Left lung (tissue), 10 donors: ENCODE measurements around the gene CD163. TPM values are rescaled to one million over a fixed set of nuclear protein-coding genes. Genes with fewer than 3 reads are reported as not detected.
A peak's percentile ranks its signal among the peaks of the same experiment; 100 is the strongest.

Source experiments
- ATAC-seq: fragments of 200-7000 bp; cut with Tn5 transposase; one replicate; pipeline ENCODE4 v1.9.1; 2020; ENCODE audit warnings: moderate library complexity
- DNase-seq, 4 donors: peaks; one replicate each; pipeline ENCODE4 v3.0.0-alpha.2; 2013 to 2020
- H3K27ac ChIP-seq, 2 donors: fragments of 200-600 bp; sonication (generic) in 1 of 2; one replicate each; pipeline versions ENCODE4 v1.5.0 to v1.8.0; 2020 to 2021
- H3K27me3 ChIP-seq, 2 donors: fragments of 200-600 bp; sonication (generic) in 1 of 2; one replicate each; pipeline versions ENCODE4 v1.5.0 to v1.8.0; 2020 to 2021
- H3K36me3 ChIP-seq, 2 donors: fragments of 200-600 bp; sonication (generic) in 1 of 2; one replicate each; pipeline versions ENCODE4 v1.5.0 to v1.8.0; 2020 to 2021
- H3K4me1 ChIP-seq, 2 donors: fragments of 200-600 bp; one replicate each; pipeline ENCODE4 v1.8.0; 2021
- H3K4me3 ChIP-seq, 2 donors: fragments of 200-600 bp; sonication (generic) in 1 of 2; one replicate each; pipeline versions ENCODE4 v1.5.0 to v1.8.0; 2020 to 2021; ENCODE audit warnings: mild to moderate bottlenecking in 1 of 2
- H3K9me3 ChIP-seq, 2 donors: fragments of 200-600 bp; sonication (generic) in 1 of 2; one replicate each; pipeline versions ENCODE4 v1.5.0 to v1.8.0; 2020 to 2021
- intact Hi-C, 2 donors: fragments of 100-400 bp; cut with DNase I; formaldehyde crosslinking; loops; one replicate each; pipeline versions ENCODE4 v1.11.2 to v1.14.2; 2022
- polyA plus RNA-seq, 6 donors: library from polyadenylated mRNA; unstranded; fragments of 120-200 nt; gene quantifications; one replicate each; pipeline ENCODE4 v1.2.1, GENCODE V29; 2013; ENCODE audit not compliant: insufficient read length in 6 of 6
- total RNA-seq, 2 donors: library from RNA; stranded (reverse); fragmentation: NEBNext Ultra II Directional; extraction: Animal tissue kit (Norgen Biotek cat#: 25700); gene quantifications; one replicate each; pipeline ENCODE4 v1.2.1, GENCODE V29; 2021
- TF ChIP-seq, protein P1 (sequence below), 2 donors: fragments of 200-600 bp; sonication (generic) in 1 of 2; IDR thresholded peaks; one replicate each; pipeline versions ENCODE4 v1.5.0 to v1.8.0; 2021; ENCODE audit warnings: antibody characterized with exemption in 2 of 2
- donor health status: DM: no; HTN: yes; CAD: no.
- donor health status: DM: no; HTN: no; CAD: no.

The CD163 gene
- total and polyA plus RNA-seq, 8 donors = 14.1 to 1,041 (median 18.1) TPM

DNA sequence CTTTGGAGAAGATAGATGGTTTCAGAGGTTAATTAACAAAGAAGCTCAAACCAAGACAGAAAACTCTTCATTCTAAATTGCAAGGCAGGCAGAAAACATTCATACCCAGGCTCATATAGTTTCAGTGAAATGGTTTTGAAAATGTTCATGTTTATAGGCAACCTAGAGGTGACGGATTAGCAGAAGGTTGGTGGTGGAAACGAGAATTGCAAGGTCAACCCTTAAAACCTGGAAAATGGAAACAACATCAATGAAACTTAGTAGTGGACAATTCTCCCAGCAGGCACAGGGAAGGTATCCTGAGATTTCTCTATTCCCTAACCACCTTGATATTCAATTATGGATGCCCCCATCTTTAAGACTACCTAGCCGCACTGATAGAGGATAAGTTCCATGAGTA is 965 bp downstream of the CD163 start:
- Histone ChIP-seq H3K27ac (peak overlapping the region; percentile 14 to 83), H3K27me3 (peaks cover 0 to 3% of the 10 kb centered on the region in 2 donors), H3K4me1 (no peaks in the 10 kb centered on the region), H3K9me3 (no peaks in the 10 kb centered on the region), H3K4me3 (peak overlapping the region in 1 of 2 donors; percentile 43), H3K36me3 (peaks cover 0 to 4% of the 10 kb centered on the region in 2 donors)
- ATAC-seq = no peak
- no peak for DNase-seq
- TF ChIP-seq, protein P1, sequence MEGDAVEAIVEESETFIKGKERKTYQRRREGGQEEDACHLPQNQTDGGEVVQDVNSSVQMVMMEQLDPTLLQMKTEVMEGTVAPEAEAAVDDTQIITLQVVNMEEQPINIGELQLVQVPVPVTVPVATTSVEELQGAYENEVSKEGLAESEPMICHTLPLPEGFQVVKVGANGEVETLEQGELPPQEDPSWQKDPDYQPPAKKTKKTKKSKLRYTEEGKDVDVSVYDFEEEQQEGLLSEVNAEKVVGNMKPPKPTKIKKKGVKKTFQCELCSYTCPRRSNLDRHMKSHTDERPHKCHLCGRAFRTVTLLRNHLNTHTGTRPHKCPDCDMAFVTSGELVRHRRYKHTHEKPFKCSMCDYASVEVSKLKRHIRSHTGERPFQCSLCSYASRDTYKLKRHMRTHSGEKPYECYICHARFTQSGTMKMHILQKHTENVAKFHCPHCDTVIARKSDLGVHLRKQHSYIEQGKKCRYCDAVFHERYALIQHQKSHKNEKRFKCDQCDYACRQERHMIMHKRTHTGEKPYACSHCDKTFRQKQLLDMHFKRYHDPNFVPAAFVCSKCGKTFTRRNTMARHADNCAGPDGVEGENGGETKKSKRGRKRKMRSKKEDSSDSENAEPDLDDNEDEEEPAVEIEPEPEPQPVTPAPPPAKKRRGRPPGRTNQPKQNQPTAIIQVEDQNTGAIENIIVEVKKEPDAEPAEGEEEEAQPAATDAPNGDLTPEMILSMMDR (IDR thresholded peaks at IDR 0.05) = no peak
- intact Hi-C loops = no loop called here

DNA sequence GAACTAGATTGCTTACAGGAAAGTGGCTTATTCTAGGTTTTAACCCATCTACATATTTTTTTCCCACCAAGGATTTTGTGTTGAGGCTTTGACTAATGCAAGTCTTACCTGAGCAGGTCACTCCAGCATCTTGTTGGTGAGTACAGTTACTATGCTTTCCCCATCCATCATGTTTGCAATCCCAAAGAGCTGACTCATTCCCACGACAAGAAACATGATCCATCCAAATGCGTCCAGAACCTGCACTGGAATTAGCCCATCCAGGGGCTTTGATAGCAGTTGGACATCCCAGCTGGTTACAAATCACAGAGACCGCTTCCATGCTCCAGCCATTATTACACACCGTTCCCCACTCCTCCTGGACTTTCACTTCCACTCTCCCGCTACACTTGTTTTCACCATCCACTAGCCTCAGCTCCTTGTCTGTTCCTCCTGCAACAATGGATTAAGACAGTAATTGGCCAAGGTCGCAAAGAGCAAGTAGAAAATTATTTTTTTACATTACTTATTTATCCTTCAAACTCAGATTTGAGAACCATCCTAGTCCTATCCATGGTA is 2.5 kb downstream of the CD163 start:
- H3K4me1 ChIP-seq = no peaks in the 10 kb centered on the region
- intact Hi-C loops = no loop called here
- DNase-seq = no peak
- peaks cover 0 to 15% of the 10 kb centered on the region in 2 donors for H3K36me3 ChIP-seq
- ATAC-seq = peak; percentile 24
- peaks cover 0 to 3% of the 10 kb centered on the region in 2 donors for H3K27me3 ChIP-seq
- TF ChIP-seq, protein P1 (IDR thresholded peaks at IDR 0.05) = no peak
- H3K9me3 ChIP-seq = no peaks in the 10 kb centered on the region
- peak overlapping the region in 1 of 2 donors; percentile 83 for H3K27ac ChIP-seq
- H3K4me3 ChIP-seq = peak overlapping the region in 1 of 2 donors; percentile 43

DNA sequence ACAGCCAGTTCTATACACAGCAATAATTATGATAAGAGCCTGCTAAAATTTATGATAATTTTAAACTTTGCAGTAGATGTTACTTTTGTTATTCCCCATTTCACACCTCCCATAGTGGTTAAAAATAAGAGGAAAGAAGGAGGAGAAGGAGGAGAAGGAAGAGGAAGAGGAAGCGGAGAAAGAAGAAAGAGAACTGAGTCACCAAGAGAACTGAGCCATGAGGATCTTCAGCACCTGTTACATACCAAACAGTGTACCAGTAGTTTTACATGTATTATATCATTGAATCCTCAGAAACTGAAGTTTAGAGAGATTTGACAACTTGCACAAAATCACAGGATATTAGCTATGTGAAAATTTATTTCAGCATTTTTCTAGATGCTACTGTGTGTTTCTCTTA is 3.9 kb downstream of the CD163 start:
- DNase-seq (no peak), ATAC-seq (no peak)
- peak overlapping the region in 1 of 2 donors; percentile 83 for H3K27ac ChIP-seq
- peaks cover 0 to 20% of the 10 kb centered on the region in 2 donors for H3K36me3 ChIP-seq
- TF ChIP-seq, protein P1 (IDR thresholded peaks at IDR 0.05) = no peak
- H3K4me1 ChIP-seq = no peaks in the 10 kb centered on the region
- intact Hi-C loops = no loop called here
- peak overlapping the region in 1 of 2 donors; percentile 43 for H3K4me3 ChIP-seq
- H3K27me3 ChIP-seq = peaks cover 0 to 3% of the 10 kb centered on the region in 2 donors
- no peaks in the 10 kb centered on the region for H3K9me3 ChIP-seq

DNA sequence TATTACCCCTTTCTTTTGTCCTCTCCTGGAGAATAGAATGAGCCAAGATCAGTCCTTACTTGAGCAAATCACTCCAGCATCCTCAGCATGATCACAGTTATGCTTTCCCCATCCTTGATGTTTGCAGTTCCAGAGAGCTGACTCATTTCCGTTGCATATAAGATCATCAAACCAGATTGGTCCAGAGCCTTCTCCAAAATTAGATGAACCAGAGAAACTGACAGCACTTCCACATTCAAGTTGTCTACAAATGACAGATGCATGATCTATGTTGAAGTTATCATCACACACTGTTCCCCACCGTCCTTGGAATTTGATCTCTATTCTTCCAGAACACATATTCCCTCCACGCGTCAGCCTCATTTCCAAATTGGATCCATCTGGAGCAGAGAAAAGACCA is 4.8 kb downstream of the CD163 start:
- peak; percentile 66 for ATAC-seq

DNA sequence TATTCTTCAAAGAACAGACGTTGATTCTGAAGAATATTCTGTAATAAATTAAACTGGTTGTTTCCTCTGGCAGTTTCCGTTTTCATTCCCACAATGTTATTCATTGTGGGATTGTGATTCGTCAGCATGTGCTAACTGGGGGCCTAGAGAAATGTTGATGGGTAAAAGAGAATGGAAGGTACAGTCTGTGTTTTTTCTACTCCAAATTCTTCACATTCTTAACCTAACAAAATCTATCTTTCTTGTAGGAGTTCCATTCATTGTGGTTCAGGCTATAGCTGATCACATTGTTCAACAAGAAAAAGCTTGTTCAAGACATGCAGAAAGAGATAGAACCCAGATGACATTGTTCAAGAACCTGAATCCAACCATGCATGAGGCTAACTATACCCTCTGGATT is 5.9 kb downstream of the CD163 start:
- Histone ChIP-seq H3K4me3 (peak overlapping the region in 1 of 2 donors; percentile 43), H3K27ac (peak overlapping the region in 1 of 2 donors; percentile 83), H3K9me3 (no peaks in the 10 kb centered on the region), H3K4me1 (no peaks in the 10 kb centered on the region), H3K27me3 (peaks cover 0 to 3% of the 10 kb centered on the region in 2 donors), H3K36me3 (peaks cover 0 to 20% of the 10 kb centered on the region in 2 donors)
- intact Hi-C loops = no loop called here
- DNase-seq = no peak
- no peak for ATAC-seq
- TF ChIP-seq, protein P1 (IDR thresholded peaks at IDR 0.05) = no peak

More for the DNA sequence above, 4.8 kb downstream of the CD163 start:
- no peak for DNase-seq
- H3K36me3 ChIP-seq = peaks cover 0 to 20% of the 10 kb centered on the region in 2 donors
- H3K4me3 ChIP-seq = peak overlapping the region in 1 of 2 donors; percentile 43
- intact Hi-C loops = no loop called here
- H3K9me3 ChIP-seq = no peaks in the 10 kb centered on the region
- H3K27ac ChIP-seq = peak overlapping the region in 1 of 2 donors; percentile 83
- TF ChIP-seq, protein P1 (IDR thresholded peaks at IDR 0.05) = no peak
- peaks cover 0 to 3% of the 10 kb centered on the region in 2 donors for H3K27me3 ChIP-seq
- no peaks in the 10 kb centered on the region for H3K4me1 ChIP-seq
